NB4 (cell line): ENCODE results near the gene TJP1.

Experiments
- POLR2A ChIP-seq: IDR thresholded peaks from 2 replicates; pipeline ENCODE4 v1.6.1; 2011; ENCODE audit warnings: mild to moderate bottlenecking; ENCODE audit not compliant: insufficient read length; ENCODE audit errors: extremely low read depth
- TF ChIP-seq, protein P1 (sequence below): IDR thresholded peaks from one replicate; pipeline ENCODE4 v1.5.1; 2012; ENCODE audit warnings: low read depth, low read length
- TF ChIP-seq, protein P2 (sequence below): IDR thresholded peaks from 2 replicates; pipeline ENCODE4 v1.6.1; 2011; ENCODE audit warnings: low read depth, low read length

DNA sequence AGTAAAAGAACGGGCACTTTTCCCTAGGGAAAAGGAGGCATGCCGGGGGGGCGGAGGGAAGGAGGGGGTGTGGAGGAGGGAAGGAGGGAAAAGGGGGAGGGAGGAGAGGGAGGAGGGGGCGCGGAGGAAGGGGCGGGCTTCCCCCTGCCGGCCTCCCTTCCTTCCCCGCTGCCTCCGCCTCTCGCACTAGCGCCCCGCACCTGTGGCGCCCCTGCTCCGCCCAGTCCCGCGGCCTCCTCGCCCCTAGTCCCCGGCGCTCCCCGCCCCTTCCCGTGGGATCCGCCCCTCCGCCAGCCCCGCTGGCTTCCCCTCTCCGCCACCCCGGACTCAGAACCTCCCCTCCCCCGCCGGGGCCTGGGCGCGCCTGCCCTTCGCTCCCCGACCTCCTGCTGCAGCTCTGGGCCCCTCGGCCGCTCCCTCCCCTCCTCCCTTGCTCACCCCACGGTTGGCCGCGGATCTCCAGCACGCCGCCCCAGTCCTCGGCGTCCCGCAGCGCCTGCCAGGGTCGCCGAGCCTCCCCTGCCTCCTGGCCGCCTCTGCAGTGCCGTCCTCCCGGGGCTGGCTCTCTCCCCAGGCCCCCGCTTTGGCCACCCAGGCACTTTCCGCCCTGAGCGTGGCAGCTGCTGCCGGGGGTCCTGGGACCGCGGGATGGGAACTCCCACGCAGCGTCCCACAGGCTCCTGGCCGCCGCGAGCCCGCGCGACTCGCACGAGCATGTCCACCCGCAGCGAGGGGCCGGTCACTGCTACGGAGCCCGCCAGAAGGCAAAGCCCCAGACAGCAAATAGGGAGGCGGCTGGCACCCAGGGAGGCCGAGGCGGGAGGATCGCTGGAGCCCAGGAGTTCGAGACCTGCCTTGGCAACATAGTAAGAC, 147.4 kb downstream of the TJP1 start:
- TF ChIP-seq POLR2A = no peak
- TF ChIP-seq, protein P1, sequence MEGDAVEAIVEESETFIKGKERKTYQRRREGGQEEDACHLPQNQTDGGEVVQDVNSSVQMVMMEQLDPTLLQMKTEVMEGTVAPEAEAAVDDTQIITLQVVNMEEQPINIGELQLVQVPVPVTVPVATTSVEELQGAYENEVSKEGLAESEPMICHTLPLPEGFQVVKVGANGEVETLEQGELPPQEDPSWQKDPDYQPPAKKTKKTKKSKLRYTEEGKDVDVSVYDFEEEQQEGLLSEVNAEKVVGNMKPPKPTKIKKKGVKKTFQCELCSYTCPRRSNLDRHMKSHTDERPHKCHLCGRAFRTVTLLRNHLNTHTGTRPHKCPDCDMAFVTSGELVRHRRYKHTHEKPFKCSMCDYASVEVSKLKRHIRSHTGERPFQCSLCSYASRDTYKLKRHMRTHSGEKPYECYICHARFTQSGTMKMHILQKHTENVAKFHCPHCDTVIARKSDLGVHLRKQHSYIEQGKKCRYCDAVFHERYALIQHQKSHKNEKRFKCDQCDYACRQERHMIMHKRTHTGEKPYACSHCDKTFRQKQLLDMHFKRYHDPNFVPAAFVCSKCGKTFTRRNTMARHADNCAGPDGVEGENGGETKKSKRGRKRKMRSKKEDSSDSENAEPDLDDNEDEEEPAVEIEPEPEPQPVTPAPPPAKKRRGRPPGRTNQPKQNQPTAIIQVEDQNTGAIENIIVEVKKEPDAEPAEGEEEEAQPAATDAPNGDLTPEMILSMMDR = no peak
- TF ChIP-seq, protein P2, sequence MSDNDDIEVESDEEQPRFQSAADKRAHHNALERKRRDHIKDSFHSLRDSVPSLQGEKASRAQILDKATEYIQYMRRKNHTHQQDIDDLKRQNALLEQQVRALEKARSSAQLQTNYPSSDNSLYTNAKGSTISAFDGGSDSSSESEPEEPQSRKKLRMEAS = no peak
